Panc1 (cell line): ENCODE results near the gene ACBD3.

ENCODE experiments used
- POLR2AphosphoS5 ChIP-seq: IDR thresholded peaks from 2 replicates; pipeline ENCODE4 v1.6.1; 2012; ENCODE audit warnings: mild to moderate bottlenecking, low read depth, low read length, moderate library complexity
- SIN3A ChIP-seq: IDR thresholded peaks from 2 replicates; pipeline ENCODE4 v1.6.1; 2012; ENCODE audit warnings: low read depth, mild to moderate bottlenecking, low read length, moderate library complexity, borderline replicate concordance; ENCODE audit not compliant: insufficient read depth
- TCF7L2 ChIP-seq: IDR thresholded peaks from 2 replicates; pipeline ENCODE4 v1.6.1; 2011; ENCODE audit warnings: mild to moderate bottlenecking, low read depth, low read length, inconsistent platforms
- TF ChIP-seq, protein P1 (sequence below): fragments of 450-650 bp; IDR thresholded peaks from 2 replicates; pipeline ENCODE4 v1.5.1; 2017; ENCODE audit warnings: mild to moderate bottlenecking
- TF ChIP-seq, protein P2 (sequence below), 2 experiments: IDR thresholded peaks; 2 replicates each; pipeline ENCODE4 v1.6.1; 2011 to 2012; ENCODE audit warnings: low read depth in 2 of 2, control low read depth in 1 of 2, low read length in 1 of 2, mild to moderate bottlenecking in 1 of 2, moderate library complexity in 1 of 2; ENCODE audit not compliant: insufficient read depth in 1 of 2

DNA sequence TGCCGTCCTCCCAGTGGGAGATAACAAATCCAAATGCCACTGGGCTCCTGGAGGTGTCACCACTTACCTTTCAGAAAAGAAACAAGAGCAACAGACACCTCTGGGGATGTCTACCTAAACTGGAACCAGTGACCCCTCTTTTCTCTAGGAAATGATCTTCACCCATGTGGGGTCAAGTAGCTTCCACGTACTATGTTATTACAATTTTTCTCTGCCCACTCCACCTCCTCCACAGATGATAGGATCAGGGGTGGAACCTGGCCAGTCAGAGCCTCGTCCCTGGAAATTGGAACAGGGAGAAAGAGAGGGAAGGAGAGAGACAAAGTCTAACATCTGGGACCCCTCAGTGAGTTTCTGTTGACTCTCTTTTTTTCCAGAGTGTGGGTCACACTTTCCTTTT, 73.9 kb downstream of the ACBD3 start:
- TF ChIP-seq TCF7L2 (no peak), POLR2AphosphoS5 (no peak), SIN3A (no peak)
- TF ChIP-seq, protein P1, sequence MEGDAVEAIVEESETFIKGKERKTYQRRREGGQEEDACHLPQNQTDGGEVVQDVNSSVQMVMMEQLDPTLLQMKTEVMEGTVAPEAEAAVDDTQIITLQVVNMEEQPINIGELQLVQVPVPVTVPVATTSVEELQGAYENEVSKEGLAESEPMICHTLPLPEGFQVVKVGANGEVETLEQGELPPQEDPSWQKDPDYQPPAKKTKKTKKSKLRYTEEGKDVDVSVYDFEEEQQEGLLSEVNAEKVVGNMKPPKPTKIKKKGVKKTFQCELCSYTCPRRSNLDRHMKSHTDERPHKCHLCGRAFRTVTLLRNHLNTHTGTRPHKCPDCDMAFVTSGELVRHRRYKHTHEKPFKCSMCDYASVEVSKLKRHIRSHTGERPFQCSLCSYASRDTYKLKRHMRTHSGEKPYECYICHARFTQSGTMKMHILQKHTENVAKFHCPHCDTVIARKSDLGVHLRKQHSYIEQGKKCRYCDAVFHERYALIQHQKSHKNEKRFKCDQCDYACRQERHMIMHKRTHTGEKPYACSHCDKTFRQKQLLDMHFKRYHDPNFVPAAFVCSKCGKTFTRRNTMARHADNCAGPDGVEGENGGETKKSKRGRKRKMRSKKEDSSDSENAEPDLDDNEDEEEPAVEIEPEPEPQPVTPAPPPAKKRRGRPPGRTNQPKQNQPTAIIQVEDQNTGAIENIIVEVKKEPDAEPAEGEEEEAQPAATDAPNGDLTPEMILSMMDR = no peak
- TF ChIP-seq, protein P2, sequence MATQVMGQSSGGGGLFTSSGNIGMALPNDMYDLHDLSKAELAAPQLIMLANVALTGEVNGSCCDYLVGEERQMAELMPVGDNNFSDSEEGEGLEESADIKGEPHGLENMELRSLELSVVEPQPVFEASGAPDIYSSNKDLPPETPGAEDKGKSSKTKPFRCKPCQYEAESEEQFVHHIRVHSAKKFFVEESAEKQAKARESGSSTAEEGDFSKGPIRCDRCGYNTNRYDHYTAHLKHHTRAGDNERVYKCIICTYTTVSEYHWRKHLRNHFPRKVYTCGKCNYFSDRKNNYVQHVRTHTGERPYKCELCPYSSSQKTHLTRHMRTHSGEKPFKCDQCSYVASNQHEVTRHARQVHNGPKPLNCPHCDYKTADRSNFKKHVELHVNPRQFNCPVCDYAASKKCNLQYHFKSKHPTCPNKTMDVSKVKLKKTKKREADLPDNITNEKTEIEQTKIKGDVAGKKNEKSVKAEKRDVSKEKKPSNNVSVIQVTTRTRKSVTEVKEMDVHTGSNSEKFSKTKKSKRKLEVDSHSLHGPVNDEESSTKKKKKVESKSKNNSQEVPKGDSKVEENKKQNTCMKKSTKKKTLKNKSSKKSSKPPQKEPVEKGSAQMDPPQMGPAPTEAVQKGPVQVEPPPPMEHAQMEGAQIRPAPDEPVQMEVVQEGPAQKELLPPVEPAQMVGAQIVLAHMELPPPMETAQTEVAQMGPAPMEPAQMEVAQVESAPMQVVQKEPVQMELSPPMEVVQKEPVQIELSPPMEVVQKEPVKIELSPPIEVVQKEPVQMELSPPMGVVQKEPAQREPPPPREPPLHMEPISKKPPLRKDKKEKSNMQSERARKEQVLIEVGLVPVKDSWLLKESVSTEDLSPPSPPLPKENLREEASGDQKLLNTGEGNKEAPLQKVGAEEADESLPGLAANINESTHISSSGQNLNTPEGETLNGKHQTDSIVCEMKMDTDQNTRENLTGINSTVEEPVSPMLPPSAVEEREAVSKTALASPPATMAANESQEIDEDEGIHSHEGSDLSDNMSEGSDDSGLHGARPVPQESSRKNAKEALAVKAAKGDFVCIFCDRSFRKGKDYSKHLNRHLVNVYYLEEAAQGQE (IDR thresholded peaks at IDR 0.05; ENCODE audit: insufficient read depth in 1 of 2, low read depth in 2 of 2, low read length in 1 of 2) = no peak
